Measurements from ENCODE around the gene SLC25A23. TPM values are rescaled to one million over a fixed set of nuclear protein-coding genes. Genes with fewer than 3 reads are reported as not detected.

The SLC25A23 gene
- total RNA-seq, 1 donor from 2014 or later = 41.8 TPM

- DNase-seq (ENCODE audit: low read depth) (peak; percentile 25), FAIRE-seq (no peak)
- H3K27ac ChIP-seq (ENCODE audit: low read depth, low read length) = peak overlapping the region; percentile 51
- H3K4me1 Mint-ChIP-seq (ENCODE audit: low read depth, unreplicated experiment) = peaks cover 10% of the 10 kb centered on the region
- peak overlapping the region; percentile 90 for H3K27ac Mint-ChIP-seq (ENCODE audit: unreplicated experiment)
- peaks cover 55% of the 10 kb centered on the region for H3K79me2 ChIP-seq (ENCODE audit: insufficient read depth, low read length)
- peak overlapping the region; percentile 97 for H3K9ac ChIP-seq (ENCODE audit: low read length)
- H3K36me3 ChIP-seq (ENCODE audit: insufficient read depth, low read length) = peaks cover 26% of the 10 kb centered on the region
- H3K36me3 Mint-ChIP-seq (ENCODE audit: low read depth, unreplicated experiment) = peaks cover 6% of the 10 kb centered on the region
- peaks cover 11% of the 10 kb centered on the region for H3K4me1 ChIP-seq (ENCODE audit: insufficient read depth, low read length)
- peaks cover 3% of the 10 kb centered on the region for H3K9me3 Mint-ChIP-seq (ENCODE audit: unreplicated experiment)
- no peaks in the 10 kb centered on the region for H3K27me3 ChIP-seq (ENCODE audit: insufficient read depth, low read length)
- peaks cover 55% of the 10 kb centered on the region for H4K20me1 ChIP-seq (ENCODE audit: insufficient read depth, low read length)
- H3K4me3 ChIP-seq (ENCODE audit: insufficient read depth, low read depth, low read length) = peak overlapping the region; percentile 94
- TF ChIP-seq CTCF (IDR thresholded peaks at IDR 0.05; ENCODE audit: insufficient read depth, low read depth, low read length) (no peak), EZH2 (IDR thresholded peaks at IDR 0.05; ENCODE audit: insufficient read depth, low read length) (no peak)
- peak overlapping the region; percentile 6 for H2AFZ ChIP-seq (ENCODE audit: low read depth, low read length)
- H3K4me2 ChIP-seq (ENCODE audit: low read length) = peak overlapping the region; percentile 99
- peaks cover 4% of the 10 kb centered on the region for H3K9me3 ChIP-seq (ENCODE audit: insufficient read depth, low read depth, low read length)
- H3K27me3 Mint-ChIP-seq (ENCODE audit: low read depth, unreplicated experiment) = no peaks in the 10 kb centered on the region
- H3K4me3 Mint-ChIP-seq (ENCODE audit: unreplicated experiment) = peak overlapping the region; percentile 95
Observed at GRCh38 chr19:6423499-6424194, 35.9 kb downstream of the SLC25A23 start.

- Histone ChIP-seq H3K27me3 (ENCODE audit: insufficient read depth, low read length) (no peaks in the 10 kb centered on the region), H2AFZ (ENCODE audit: low read depth, low read length) (no peak overlapping the region), H3K9me3 (ENCODE audit: insufficient read depth, low read depth, low read length) (peaks cover 4% of the 10 kb centered on the region), H3K9ac (ENCODE audit: low read length) (peak overlapping the region; percentile 97), H4K20me1 (ENCODE audit: insufficient read depth, low read length) (peaks cover 70% of the 10 kb centered on the region), H3K79me2 (ENCODE audit: insufficient read depth, low read length) (peaks cover 65% of the 10 kb centered on the region), H3K36me3 (ENCODE audit: insufficient read depth, low read length) (peaks cover 28% of the 10 kb centered on the region), H3K4me2 (ENCODE audit: low read length) (no peak overlapping the region), H3K4me1 (ENCODE audit: insufficient read depth, low read length) (peaks cover 11% of the 10 kb centered on the region), H3K4me3 (ENCODE audit: insufficient read depth, low read depth, low read length) (no peak overlapping the region), H3K27ac (ENCODE audit: low read depth, low read length) (no peak overlapping the region)
- H3K4me1 Mint-ChIP-seq (ENCODE audit: low read depth, unreplicated experiment) = peaks cover 10% of the 10 kb centered on the region
- peaks cover 3% of the 10 kb centered on the region for H3K9me3 Mint-ChIP-seq (ENCODE audit: unreplicated experiment)
- peaks cover 6% of the 10 kb centered on the region for H3K36me3 Mint-ChIP-seq (ENCODE audit: low read depth, unreplicated experiment)
- TF ChIP-seq CTCF (IDR thresholded peaks at IDR 0.05; ENCODE audit: insufficient read depth, low read depth, low read length) = no peak
- TF ChIP-seq EZH2 (IDR thresholded peaks at IDR 0.05; ENCODE audit: insufficient read depth, low read length) = no peak
- H3K27ac Mint-ChIP-seq (ENCODE audit: unreplicated experiment) = no peak overlapping the region
- no peak overlapping the region for H3K4me3 Mint-ChIP-seq (ENCODE audit: unreplicated experiment)
- DNase-seq (ENCODE audit: low read depth) (no peak), FAIRE-seq (no peak)
- H3K27me3 Mint-ChIP-seq (ENCODE audit: low read depth, unreplicated experiment) = no peaks in the 10 kb centered on the region
Observed at GRCh38 chr19:6421075-6422014, 38.2 kb downstream of the SLC25A23 start.

All from astrocyte (in vitro differentiated cells and primary cell).